ENCODE data around the gene PSMB7. TPM values are rescaled to one million over a fixed set of nuclear protein-coding genes. Genes with fewer than 3 reads are reported as not detected.

PSMB7 gene
- total RNA-seq, 1 donor from 2014 or later: 225 TPM

DNA sequence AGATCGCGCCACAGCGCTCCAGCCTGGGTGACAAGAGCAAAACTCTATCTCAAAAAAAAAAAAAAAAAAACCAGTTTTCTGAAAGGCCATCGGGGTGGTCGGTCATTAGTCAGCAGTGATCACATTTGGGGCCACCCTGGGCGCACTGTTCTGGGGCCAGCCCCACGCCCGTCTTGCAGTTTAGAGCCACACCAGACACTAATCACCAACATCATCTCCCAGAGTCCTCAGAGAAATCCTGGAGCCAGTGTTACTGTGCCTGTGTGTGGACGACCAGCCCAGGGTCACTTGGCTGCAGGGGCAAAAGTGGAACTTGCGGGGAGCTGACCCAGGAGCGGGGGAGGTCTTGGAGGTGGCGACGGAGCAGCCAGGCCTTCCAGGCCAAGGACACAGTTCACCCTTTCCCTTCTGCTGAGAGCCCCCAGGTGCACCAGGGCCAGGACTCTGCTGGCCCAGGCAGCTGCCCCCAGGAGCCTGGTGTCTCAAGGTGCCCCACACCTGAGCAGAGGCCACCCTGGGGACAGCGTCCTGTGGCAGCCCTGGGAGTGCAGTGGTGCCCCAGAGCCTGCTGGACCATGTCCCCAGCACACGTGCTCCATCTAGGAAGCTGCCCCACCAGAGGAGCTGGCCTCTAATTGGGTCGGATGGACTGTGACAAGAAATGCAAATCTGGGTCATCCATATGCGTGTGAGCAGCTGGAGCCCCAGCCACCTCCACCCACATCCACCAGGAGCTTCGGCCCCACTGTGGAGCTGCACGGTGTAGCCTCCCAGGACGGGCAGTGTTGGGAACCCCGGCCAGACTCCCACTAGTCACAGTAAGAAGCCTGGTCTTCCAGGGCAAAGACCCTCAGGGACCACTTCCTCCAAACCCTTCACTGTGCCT is 106.4 kb downstream of the PSMB7 start:
- intact Hi-C loops (cut with micrococcal nuclease): no loop called here
- no peak overlapping the region for H3K27ac Mint-ChIP-seq
- H3K9me3 Mint-ChIP-seq: no peaks in the 10 kb centered on the region
- no peak overlapping the region for H3K4me3 Mint-ChIP-seq
- H3K36me3 Mint-ChIP-seq (ENCODE audit: low read depth): no peaks in the 10 kb centered on the region
- peaks cover 3% of the 10 kb centered on the region for H3K4me1 Mint-ChIP-seq
- DNase-seq: no peak
- no peaks in the 10 kb centered on the region for H3K27me3 Mint-ChIP-seq

- Mint-ChIP-seq H3K4me3 (no peak overlapping the region), H3K27ac (no peak overlapping the region), H3K27me3 (no peaks in the 10 kb centered on the region), H3K4me1 (peaks cover 3% of the 10 kb centered on the region), H3K36me3 (ENCODE audit: low read depth) (peaks cover 2% of the 10 kb centered on the region), H3K9me3 (no peaks in the 10 kb centered on the region)
- DNase-seq: no peak
- intact Hi-C loops (cut with micrococcal nuclease): no loop called here
Observed at GRCh38 chr9:124307379-124308030, 107.7 kb downstream of the PSMB7 start.

- Mint-ChIP-seq H3K27me3 (no peaks in the 10 kb centered on the region), H3K36me3 (ENCODE audit: low read depth) (peaks cover 2% of the 10 kb centered on the region)
Observed at GRCh38 chr9:124306098-124306735, 109.0 kb downstream of the PSMB7 start.

DNA sequence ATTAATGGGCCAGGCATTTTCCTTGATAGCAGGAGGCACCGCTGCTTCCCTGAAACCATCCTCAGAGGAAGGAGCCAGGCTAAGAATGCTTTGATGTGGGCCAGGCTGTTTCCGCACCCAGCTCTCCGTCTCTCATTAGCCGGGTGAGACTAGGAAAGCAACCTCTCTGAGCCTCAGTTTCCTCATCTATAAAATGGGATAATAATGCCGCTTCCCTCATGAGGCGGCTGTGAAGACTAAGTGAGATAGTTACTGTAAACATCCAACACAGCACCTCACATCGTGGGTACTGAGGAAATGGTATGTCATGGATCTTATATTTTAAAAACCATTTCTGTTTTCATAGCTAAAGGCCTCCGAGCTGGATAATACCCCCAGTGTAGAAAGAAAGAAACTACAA is 111.0 kb downstream of the PSMB7 start:
- Mint-ChIP-seq H3K9me3 (no peaks in the 10 kb centered on the region), H3K4me1 (peaks cover 5% of the 10 kb centered on the region), H3K27ac (no peak overlapping the region), H3K27me3 (no peaks in the 10 kb centered on the region), H3K36me3 (ENCODE audit: low read depth) (peaks cover 2% of the 10 kb centered on the region), H3K4me3 (no peak overlapping the region)
- intact Hi-C loops (cut with micrococcal nuclease): no loop called here
- no peak for DNase-seq

More at GRCh38 chr9:124306098-124306735, 109.0 kb downstream of the PSMB7 start:
- intact Hi-C loops (cut with micrococcal nuclease): no loop called here
- no peak overlapping the region for H3K27ac Mint-ChIP-seq
- H3K4me3 Mint-ChIP-seq: no peak overlapping the region
- no peak for DNase-seq
- peaks cover 3% of the 10 kb centered on the region for H3K4me1 Mint-ChIP-seq
- H3K9me3 Mint-ChIP-seq: no peaks in the 10 kb centered on the region

DNA sequence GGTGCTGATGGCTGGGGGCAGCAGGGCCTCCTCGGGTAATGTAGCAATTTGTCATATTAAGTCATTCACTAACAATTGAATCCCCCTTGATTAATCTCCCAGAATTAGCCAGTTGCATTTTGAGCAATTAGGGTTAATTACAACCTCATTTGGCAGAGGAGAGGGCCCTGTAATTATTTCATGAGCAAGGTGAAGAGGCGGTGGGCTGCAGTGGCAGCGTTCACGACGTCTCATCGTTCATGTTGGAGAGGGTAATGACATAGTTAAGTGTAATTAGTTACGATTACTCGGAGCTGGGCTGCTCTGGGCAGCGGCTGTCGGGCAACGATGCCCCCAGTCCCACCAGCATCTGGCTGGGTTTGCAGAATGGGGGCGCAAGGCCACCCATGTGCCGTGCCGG is 111.5 kb downstream of the PSMB7 start:
- H3K27me3 Mint-ChIP-seq: no peaks in the 10 kb centered on the region
- intact Hi-C loops (cut with micrococcal nuclease): no loop called here
- no peak overlapping the region for H3K27ac Mint-ChIP-seq

More for the DNA sequence above, 111.5 kb downstream of the PSMB7 start:
- no peak for DNase-seq
- H3K36me3 Mint-ChIP-seq (ENCODE audit: low read depth): peaks cover 2% of the 10 kb centered on the region
- H3K9me3 Mint-ChIP-seq: no peaks in the 10 kb centered on the region
- H3K4me3 Mint-ChIP-seq: no peak overlapping the region
- H3K4me1 Mint-ChIP-seq: peaks cover 6% of the 10 kb centered on the region

Other genes with a start within 250 kb of the PSMB7 start
- 26.4 and 32.5 TPM in 2 replicates for gene NEK6, start 157.5 kb downstream of the PSMB7 start, total RNA-seq
- gene ADGRD2, start 35.0 kb upstream of the PSMB7 start, total RNA-seq: not detected in 2 replicates
- gene NR5A1, start 92.0 kb upstream of the PSMB7 start, total RNA-seq: not detected in 2 replicates